Placental pericyte (primary cell): Measurements from ENCODE around the gene ACCS. TPM values are rescaled to one million over a fixed set of nuclear protein-coding genes. Genes with fewer than 3 reads are reported as not detected.

Experiments
- total RNA-seq: library from RNA; depleted of rRNA; stranded (reverse); fragments of >200 nt; gene quantifications from 2 replicates; pipeline ENCODE4 v1.2.3, GENCODE V29; 2012

The ACCS gene
- 6.8 and 7.2 TPM in 2 replicates for total RNA-seq

GRCh38 chr11:44065841-44066731, at the start of gene ACCS:
Gene ACCS, plus strand, starts transcription at chr11:44066270. Its CDS starts 1,358 bp downstream, at chr11:44067628.

GRCh38 chr11:44047931-44048431, 18.1 kb upstream of the ACCS start, which contains the start of gene ACCSL:
Gene ACCSL, plus strand, starts transcription at chr11:44047981. Its CDS starts 56 bp downstream, at chr11:44048037.

GRCh38 chr11:44095506-44096359, 29.7 kb downstream of the ACCS start, which contains the start of gene EXT2:
Gene EXT2, plus strand, starts transcription at chr11:44095678. Its CDS starts 12,035 bp downstream, at chr11:44107713.

Other genes with a start within 250 kb of the ACCS start
- gene ALKBH3, start 185.4 kb upstream of the ACCS start, total RNA-seq: 34.9 and 35.0 TPM in 2 replicates
- gene C11orf96, start 123.6 kb upstream of the ACCS start, total RNA-seq: 2.0 and 6.6 TPM in 2 replicates
- not detected in 2 replicates for gene ACCSL, start 18.3 kb upstream of the ACCS start, total RNA-seq
- gene EXT2, start 29.4 kb downstream of the ACCS start, total RNA-seq: 140 and 162 TPM in 2 replicates
- not detected in 2 replicates for gene ALX4, start 243.9 kb downstream of the ACCS start, total RNA-seq